NCI-H2107 treated with DMSO at 0.1 percent for 48 hours (cell line): ENCODE results near the gene GRK5.
"Not testable (repeated sequence)": the region's sequence is repeated elsewhere in the genome, so short reads cannot be mapped to it uniquely, and the experiment has no call there.

Experiments
- DNase-seq: peaks from one replicate; lab custom pipeline; 2025; ENCODE audit not compliant: unreplicated experiment; lab: John Stamatoyannopoulos, UW

Gene GRK5

GRCh38 chr10:119451300-119451896, 244.0 kb downstream of the GRK5 start:
- no peak for DNase-seq

GRCh38 chr10:119452396-119452795, 245.0 kb downstream of the GRK5 start:
- no peak for DNase-seq

GRCh38 chr10:119453313-119453712, 245.9 kb downstream of the GRK5 start:
- no peak for DNase-seq

GRCh38 chr10:119454316-119454715, 246.9 kb downstream of the GRK5 start:
- DNase-seq: no peak

- no peak for DNase-seq
Observed at GRCh38 chr10:119454990-119455389, 247.6 kb downstream of the GRK5 start.

- no peak for DNase-seq
Observed at GRCh38 chr10:119455609-119456434, 248.5 kb downstream of the GRK5 start.

GRCh38 chr10:119456435-119456810, 249.1 kb downstream of the GRK5 start:
- no peak for DNase-seq

- no peak for DNase-seq
Observed at GRCh38 chr10:119457966-119458766, 250.8 kb downstream of the GRK5 start.

- DNase-seq: no peak
Observed at GRCh38 chr10:119459681-119460340, 252.4 kb downstream of the GRK5 start.

- no peak for DNase-seq
Observed at GRCh38 chr10:119460369-119461195, 253.2 kb downstream of the GRK5 start.

- no peak for DNase-seq
Observed at GRCh38 chr10:119461380-119461779, 254.0 kb downstream of the GRK5 start.

- no peak for DNase-seq
Observed at GRCh38 chr10:119461923-119462322, 254.6 kb downstream of the GRK5 start.

- no peak for DNase-seq
Observed at GRCh38 chr10:119462773-119463172, 255.4 kb downstream of the GRK5 start.

GRCh38 chr10:119463195-119463594, 255.8 kb downstream of the GRK5 start:
- not testable (repeated sequence) for DNase-seq

- DNase-seq: no peak
Observed at GRCh38 chr10:119465085-119465484, 257.7 kb downstream of the GRK5 start.

- no peak for DNase-seq
Observed at GRCh38 chr10:119466076-119466475, 258.7 kb downstream of the GRK5 start.

GRCh38 chr10:119466655-119467054, 259.3 kb downstream of the GRK5 start:
- DNase-seq: no peak

- no peak for DNase-seq
Observed at GRCh38 chr10:119468542-119469324, 261.4 kb downstream of the GRK5 start.

- DNase-seq: no peak
Observed at GRCh38 chr10:119469325-119469707, 261.9 kb downstream of the GRK5 start.

GRCh38 chr10:119469846-119470245, 262.5 kb downstream of the GRK5 start:
- DNase-seq: no peak
